ENCODE results near the gene NXN.
"Not testable (repeated sequence)": the region's sequence is repeated elsewhere in the genome, so short reads cannot be mapped to it uniquely, and the experiment has no call there.

The NXN gene

DNA sequence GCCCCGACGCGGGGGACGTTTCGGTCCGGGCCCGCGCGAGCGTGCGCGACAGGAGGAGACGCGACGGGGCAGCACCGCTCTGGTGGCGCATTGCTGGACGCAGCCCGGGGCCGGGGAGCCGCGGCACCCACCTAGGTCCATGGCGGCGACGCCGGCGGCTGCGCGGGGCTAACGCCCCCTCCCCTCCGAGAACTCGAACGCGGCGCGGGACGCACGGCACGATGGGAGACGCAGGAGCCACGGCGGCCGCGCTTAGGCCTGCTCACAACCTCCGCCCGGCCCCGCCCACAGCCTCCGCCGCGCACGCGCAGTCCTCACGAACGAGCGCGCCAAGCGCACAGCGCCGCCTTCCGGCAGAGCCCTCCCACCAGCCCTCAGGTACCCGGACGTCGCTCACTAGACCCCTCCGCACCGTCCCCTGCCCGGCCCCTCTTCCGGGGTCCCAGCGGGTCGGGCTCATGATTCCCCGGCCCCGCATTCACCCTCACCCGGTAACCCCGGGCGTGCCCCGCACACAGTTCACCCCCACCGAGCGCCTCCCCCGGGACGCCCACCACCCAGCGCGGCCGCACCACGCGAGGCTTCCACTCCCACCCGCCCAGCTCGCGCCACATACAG lies 227.5 kb downstream of the NXN start, which contains the start of gene GEMIN4:
GEMIN4 (minus strand) TSS at position 263 of the 618 bp plus-strand sequence; CDS start at position 141, 122 bp downstream.
- peak; percentile 79 for DNase-seq

DNA sequence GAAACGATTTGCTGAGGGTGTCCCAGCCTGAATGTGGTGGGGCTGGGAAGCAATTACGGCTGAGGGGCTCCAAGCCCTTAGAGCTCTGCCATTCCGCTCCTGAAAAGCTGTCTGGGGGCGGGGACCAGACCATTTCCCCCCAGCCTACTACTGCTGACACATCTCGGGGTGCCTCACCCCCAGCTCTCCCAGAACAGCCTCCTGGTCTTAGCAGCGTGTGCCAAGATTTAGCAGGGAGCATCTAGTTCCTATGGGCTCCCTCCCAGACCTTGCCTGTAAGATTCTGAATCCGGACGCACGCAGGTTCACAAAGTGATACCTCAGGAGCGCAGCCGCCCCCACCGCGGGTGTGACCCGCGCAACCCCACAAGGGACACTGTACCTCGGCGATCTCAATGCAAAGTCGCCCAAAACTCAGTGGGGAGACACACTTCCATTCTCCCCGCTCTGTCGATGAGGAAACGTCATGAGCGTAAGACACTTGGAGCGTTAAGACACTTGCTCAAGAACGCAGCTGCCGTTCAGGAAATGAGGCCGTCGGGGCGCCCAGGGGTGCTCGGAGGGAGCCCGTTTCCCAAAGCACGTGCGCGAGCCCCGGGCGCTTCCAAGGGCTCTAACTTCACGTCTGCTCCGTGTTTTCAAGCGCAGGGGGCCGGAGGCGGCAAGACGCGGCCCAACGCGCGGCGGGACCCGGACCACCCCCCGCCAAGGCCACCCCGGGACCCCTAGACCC lies 228.1 kb downstream of the NXN start:
- peak; percentile 59 for DNase-seq

DNA sequence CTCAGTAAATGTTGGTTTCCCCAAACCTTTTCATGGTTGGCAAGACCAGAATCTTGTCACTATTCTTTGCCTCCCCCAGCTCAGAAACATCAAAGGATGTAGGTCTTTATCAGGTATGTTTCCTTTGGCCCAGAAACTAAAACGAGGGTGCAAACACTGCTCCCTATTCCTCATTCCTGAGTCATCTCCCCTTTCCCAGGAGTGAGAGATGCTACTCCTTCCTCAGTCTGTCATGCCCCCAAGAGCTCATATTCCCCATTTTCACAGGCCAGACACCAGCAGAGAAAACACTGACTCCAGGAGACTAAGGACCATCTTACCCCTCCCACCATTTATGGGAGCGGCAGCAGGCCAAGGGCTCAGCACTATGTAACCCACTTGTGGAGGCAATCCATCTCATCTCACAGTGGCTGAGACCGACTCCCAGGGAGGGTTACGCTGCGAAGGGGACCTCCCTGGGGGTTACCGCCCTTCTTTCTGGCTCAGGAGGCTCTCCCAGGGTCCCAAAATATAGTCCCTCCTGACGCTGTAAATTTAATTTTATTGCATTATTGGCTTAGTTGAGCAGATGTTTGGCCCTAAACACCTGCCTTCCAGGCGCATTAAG lies 229.0 kb downstream of the NXN start:
- peak; percentile 25 for DNase-seq

DNA sequence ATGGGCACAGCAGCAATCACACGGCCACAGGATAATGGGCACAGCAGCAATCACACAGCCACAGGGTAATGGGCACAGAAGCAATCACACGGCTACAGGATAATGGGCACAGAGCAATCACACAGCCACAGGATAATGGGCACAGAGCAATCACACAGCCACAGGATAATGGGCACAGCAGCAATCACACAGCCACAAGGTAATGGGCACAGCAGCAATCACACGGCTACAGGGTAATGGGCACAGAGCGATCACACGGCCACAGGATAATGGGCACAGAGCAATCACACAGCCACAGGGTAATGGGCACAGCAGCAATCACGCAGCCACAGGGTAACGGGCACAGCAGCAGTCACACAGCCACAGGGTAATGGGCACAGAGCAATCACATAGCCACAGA lies 230.2 kb downstream of the NXN start:
- DNase-seq = not testable (repeated sequence)

All from HCEC 1CT (cell line).